ENCODE results near the gene SLC16A1.
"Not testable (repeated sequence)": the region's sequence is repeated elsewhere in the genome, so short reads cannot be mapped to it uniquely, and the experiment has no call there.

The SLC16A1 gene

DNA sequence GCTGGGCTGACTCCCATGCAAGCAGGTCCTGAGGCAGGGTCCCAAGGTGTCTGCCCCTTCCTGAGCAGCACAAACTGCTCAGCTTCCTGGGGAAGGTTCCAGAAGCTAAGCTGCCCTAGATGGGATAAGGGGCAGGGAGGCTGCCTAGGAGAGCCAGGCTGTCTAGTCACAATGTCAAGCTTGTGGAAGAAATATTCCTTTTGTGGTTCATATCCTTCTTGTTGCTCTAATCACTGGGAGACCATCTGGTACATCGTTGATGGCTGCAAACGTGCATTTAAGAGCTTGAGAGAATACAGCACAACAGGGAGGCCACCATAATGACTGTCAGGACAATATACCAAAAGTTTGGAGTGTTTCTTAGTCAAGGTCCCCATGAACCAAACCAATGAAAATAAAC lies 67.4 kb downstream of the SLC16A1 start:
- H3K4me3 ChIP-seq (ENCODE audit: low read depth, low read length) = no peak overlapping the region
- TF ChIP-seq CTCF (IDR thresholded peaks at IDR 0.05; ENCODE audit: insufficient read depth, low read depth, low read length, missing control alignments) = no peak
- DNase-seq (ENCODE audit: low read depth) = no peak

DNA sequence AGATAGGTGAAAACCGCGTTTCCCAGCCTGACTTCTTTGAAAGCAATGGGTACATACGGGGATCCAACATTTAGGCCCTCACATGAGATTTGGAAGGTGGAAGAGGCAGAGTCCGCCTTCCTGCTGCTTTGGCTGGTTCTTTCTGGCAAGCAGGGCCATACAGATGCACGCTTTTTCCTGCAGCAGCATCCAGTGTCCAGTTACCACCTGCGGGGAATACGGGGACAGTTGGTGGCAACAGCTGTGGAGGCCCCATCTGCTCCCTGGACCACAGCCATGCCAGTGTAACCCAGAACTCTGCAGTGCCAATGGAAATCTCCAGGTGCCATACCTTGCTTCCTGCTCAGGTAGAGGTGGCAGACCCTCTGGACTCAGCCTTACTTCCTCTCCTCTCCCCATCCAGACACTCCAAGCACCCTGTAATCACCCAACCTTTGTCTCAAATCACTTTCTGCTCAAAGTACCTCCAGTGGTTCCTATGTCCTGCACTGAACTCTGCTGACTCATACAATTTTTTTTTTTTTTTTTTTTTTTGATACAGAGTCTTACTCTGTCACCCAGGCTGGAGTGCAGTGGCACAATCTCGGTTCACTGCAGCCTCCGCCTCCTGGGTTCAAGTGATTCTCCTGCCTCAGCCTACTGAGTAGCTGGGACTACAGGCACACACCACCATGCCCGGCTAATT lies 68.3 kb downstream of the SLC16A1 start:
- no peak for TF ChIP-seq CTCF (IDR thresholded peaks at IDR 0.05; ENCODE audit: insufficient read depth, low read depth, low read length, missing control alignments)
- no peak overlapping the region for H3K4me3 ChIP-seq (ENCODE audit: low read depth, low read length)
- DNase-seq (ENCODE audit: low read depth) = no peak

DNA sequence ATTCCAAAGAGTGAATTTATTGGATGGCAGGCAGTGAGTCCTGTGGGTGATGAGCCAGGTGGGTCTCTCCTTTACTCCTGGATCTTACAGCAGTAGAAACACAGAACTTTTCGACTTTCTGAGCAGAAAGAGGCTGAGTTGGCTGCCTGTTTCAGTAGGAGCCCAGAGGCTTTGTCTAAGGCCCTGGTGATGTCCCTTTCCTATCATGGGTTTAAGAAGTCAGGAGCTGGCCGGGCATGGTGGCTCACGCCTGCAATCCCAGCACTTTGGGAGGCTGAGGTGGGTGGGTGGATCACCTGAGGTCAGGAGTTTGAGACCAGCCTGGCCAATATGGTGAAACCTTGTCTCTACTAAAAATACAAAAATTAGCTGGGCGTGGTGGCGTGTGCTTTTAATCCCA lies 71.0 kb downstream of the SLC16A1 start:
- not testable (repeated sequence) for DNase-seq (ENCODE audit: low read depth); H3K4me3 ChIP-seq (ENCODE audit: low read depth, low read length)

DNA sequence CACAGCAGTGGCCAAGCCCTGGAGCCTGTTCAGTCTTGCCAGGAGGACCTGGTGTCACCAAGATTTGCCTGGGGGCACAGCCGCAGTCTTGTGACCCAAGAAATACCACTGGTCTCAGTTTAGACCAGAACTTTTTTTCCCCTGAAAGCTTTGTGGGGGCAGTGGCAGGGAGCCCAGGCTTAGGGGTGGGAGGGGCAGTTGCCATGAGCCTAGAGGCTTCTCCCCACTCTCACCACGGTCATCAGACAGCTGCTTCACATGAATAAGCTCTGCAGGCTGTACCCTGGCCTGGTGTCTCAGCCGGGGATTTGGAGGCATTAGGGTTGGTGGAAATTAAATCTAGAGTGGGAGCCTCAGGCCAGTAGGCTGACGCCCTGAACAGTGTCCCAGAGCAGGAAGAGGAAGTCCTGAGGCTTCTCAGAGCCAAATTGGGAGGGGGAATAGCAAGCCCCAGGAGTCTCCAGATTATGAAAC lies 73.7 kb downstream of the SLC16A1 start:
- no peak overlapping the region for H3K4me3 ChIP-seq (ENCODE audit: low read depth, low read length)
- no peak for DNase-seq (ENCODE audit: low read depth)
- TF ChIP-seq CTCF (IDR thresholded peaks at IDR 0.05; ENCODE audit: insufficient read depth, low read depth, low read length, missing control alignments) = no peak

GRCh38 chr1:112881742-112882127 lies 74.3 kb downstream of the SLC16A1 start:
- DNase-seq (ENCODE audit: low read depth) = no peak
- no peak for TF ChIP-seq CTCF (IDR thresholded peaks at IDR 0.05; ENCODE audit: insufficient read depth, low read depth, low read length, missing control alignments)
- H3K4me3 ChIP-seq (ENCODE audit: low read depth, low read length) = no peak overlapping the region

- no peak for TF ChIP-seq CTCF (IDR thresholded peaks at IDR 0.05; ENCODE audit: insufficient read depth, low read depth, low read length, missing control alignments)
These were observed 76.2 kb downstream of the SLC16A1 start for GRCh38 chr1:112879834-112880233.

DNA sequence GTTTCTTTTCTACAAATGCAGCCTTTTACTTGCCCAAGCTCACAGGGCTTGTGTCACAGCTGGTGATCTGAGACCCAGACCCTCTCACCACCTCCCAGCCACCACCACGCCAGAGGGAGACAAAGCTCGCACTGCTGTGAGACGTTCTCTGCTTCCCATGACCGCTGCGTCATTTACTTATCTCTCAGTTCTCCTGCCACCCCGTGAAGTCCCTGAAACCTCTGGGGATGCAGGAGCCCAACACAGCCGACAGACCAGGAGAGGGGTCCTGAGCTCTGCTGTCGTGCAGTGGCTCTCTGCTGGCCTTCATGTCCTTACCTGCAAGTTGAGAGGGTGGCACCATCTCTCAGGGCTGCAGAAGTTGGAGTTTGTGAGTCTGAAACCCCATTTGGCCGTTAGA lies 77.7 kb downstream of the SLC16A1 start:
- TF ChIP-seq CTCF (IDR thresholded peaks at IDR 0.05; ENCODE audit: insufficient read depth, low read depth, low read length, missing control alignments) = no peak
- no peak overlapping the region for H3K4me3 ChIP-seq (ENCODE audit: low read depth, low read length)
- no peak for DNase-seq (ENCODE audit: low read depth)

More at GRCh38 chr1:112879834-112880233, 76.2 kb downstream of the SLC16A1 start:
- no peak for DNase-seq (ENCODE audit: low read depth)
- H3K4me3 ChIP-seq (ENCODE audit: low read depth, low read length) = no peak overlapping the region
